CD14-positive monocyte (primary cell): ENCODE measurements around the gene ABCB6. TPM values are rescaled to one million over a fixed set of nuclear protein-coding genes. Genes with fewer than 3 reads are reported as not detected.

ENCODE experiments used
- DNase-seq, 3 donors: peaks; one replicate each; pipeline ENCODE4 v3.0.0-alpha.2; 2011 to 2022
- H2AFZ ChIP-seq: 2 replicates; pipeline ENCODE4 v1.6.0; 2012; ENCODE audit warnings: mild to moderate bottlenecking, low read depth, low read length, inconsistent platforms; ENCODE audit not compliant: insufficient read depth, poor library complexity, severe bottlenecking
- H3K27ac ChIP-seq, 2 donors: 1 replicate in 1 of 2; 2 replicates in 1 of 2; pipeline ENCODE4 v1.5.1; 2012 to 2013; ENCODE audit warnings: low read length in 2 of 2, control low read depth in 1 of 2, inconsistent platforms in 1 of 2, low read depth in 1 of 2, mild to moderate bottlenecking in 1 of 2
- H3K27me3 ChIP-seq, 2 donors: one replicate each; pipeline versions ENCODE4 v1.6.0 to v1.6.1; 2011 to 2013; ENCODE audit warnings: low read length in 2 of 2; ENCODE audit not compliant: control insufficient read depth in 2 of 2, insufficient read depth in 2 of 2
- H3K36me3 ChIP-seq, 2 donors: replicated peaks in 1 of 2; 1 replicate in 1 of 2; 2 replicates in 1 of 2; pipeline versions ENCODE4 v1.5.1 to v1.6.1; 2012 to 2013; ENCODE audit warnings: low read length in 2 of 2, control low read depth in 1 of 2, inconsistent platforms in 1 of 2, mild to moderate bottlenecking in 1 of 2; ENCODE audit not compliant: insufficient read depth in 2 of 2, control insufficient read depth in 1 of 2
- H3K4me1 ChIP-seq, 2 donors: 1 replicate in 1 of 2; 2 replicates in 1 of 2; pipeline versions ENCODE4 v1.5.1 to v1.6.1; 2012 to 2013; ENCODE audit warnings: low read length in 2 of 2, control low read depth in 1 of 2, inconsistent platforms in 1 of 2, mild to moderate bottlenecking in 1 of 2, moderate library complexity in 1 of 2; ENCODE audit not compliant: insufficient read depth in 2 of 2, control insufficient read depth in 1 of 2
- H3K4me2 ChIP-seq: replicated peaks from 2 replicates; pipeline ENCODE3; 2012; ENCODE audit warnings: low read length, moderate library complexity, mild to moderate bottlenecking; ENCODE audit not compliant: poor library complexity, severe bottlenecking; ENCODE audit errors: extremely low read depth
- H3K4me3 ChIP-seq, 3 experiments: fragments of 200-600 bp in 1 of 3; sonication (generic) in 1 of 3; replicated peaks in 1 of 3; 1 replicate in 2 of 3; 2 replicates in 1 of 3; pipeline ENCODE4 v1.5.1; 2011 to 2013; ENCODE audit warnings: low read length in 3 of 3, mild to moderate bottlenecking in 3 of 3, control low read depth in 2 of 3, low read depth in 2 of 3, inconsistent platforms in 1 of 3, moderate library complexity in 1 of 3
- H3K79me2 ChIP-seq: 2 replicates; pipeline ENCODE4 v1.6.0; 2012; ENCODE audit warnings: mild to moderate bottlenecking, control low read depth, inconsistent platforms, low read length, moderate library complexity; ENCODE audit not compliant: insufficient read depth
- H3K9ac ChIP-seq: 2 replicates; pipeline ENCODE4 v1.6.0; 2017; ENCODE audit warnings: low read length, mild to moderate bottlenecking; ENCODE audit not compliant: insufficient read depth, poor library complexity, severe bottlenecking
- H3K9me3 ChIP-seq, 2 donors: replicated peaks in 1 of 2; 1 replicate in 1 of 2; 2 replicates in 1 of 2; pipeline versions ENCODE4 v1.5.1 to v1.6.1; 2012 to 2013; ENCODE audit warnings: low read length in 2 of 2, control low read depth in 1 of 2; ENCODE audit not compliant: control insufficient read depth in 1 of 2, insufficient read depth in 1 of 2
- H4K20me1 ChIP-seq: 2 replicates; pipeline ENCODE4 v1.6.0; 2012; ENCODE audit warnings: mild to moderate bottlenecking, low read length, control low read depth, moderate library complexity; ENCODE audit not compliant: insufficient read depth
- H3K27ac Mint-ChIP-seq, 7 donors: one replicate each; pipeline ENCODE4 v1.8.0; 2020; ENCODE audit warnings: mild to moderate bottlenecking in 7 of 7, mixed read lengths in 7 of 7, moderate library complexity in 6 of 7, inconsistent platforms in 2 of 7
- H3K27me3 Mint-ChIP-seq, 3 donors: one replicate each; pipeline ENCODE4 v1.8.0; 2021 to 2022; ENCODE audit warnings: low read depth in 3 of 3, mild to moderate bottlenecking in 3 of 3, mixed read lengths in 3 of 3, moderate library complexity in 3 of 3, inconsistent platforms in 1 of 3
- H3K36me3 Mint-ChIP-seq, 2 donors: one replicate each; pipeline ENCODE4 v1.8.0; 2020; ENCODE audit warnings: mixed read lengths in 2 of 2, inconsistent platforms in 1 of 2, mild to moderate bottlenecking in 1 of 2
- H3K4me1 Mint-ChIP-seq: one replicate; pipeline ENCODE4 v1.8.0; 2020; ENCODE audit warnings: mild to moderate bottlenecking, mixed read lengths
- H3K4me3 Mint-ChIP-seq, 2 donors: one replicate each; pipeline ENCODE4 v1.8.0; 2020; ENCODE audit warnings: mild to moderate bottlenecking in 2 of 2, mixed read lengths in 2 of 2, moderate library complexity in 1 of 2
- H3K9me3 Mint-ChIP-seq, 7 donors: one replicate each; pipeline ENCODE4 v1.8.0; 2020 to 2022; ENCODE audit warnings: mixed read lengths in 7 of 7, mild to moderate bottlenecking in 6 of 7, moderate library complexity in 6 of 7, inconsistent platforms in 2 of 7
- CTCF ChIP-seq: fragments of 200-600 bp; IDR thresholded peaks from one replicate; pipeline ENCODE4 v1.8.0; 2022; ENCODE audit warnings: antibody characterized with exemption, mild to moderate bottlenecking
- whole genome bisulfite sequencing: methylation state at CpG from one replicate; pipeline ENCODE4 v1.1.5; 2013; ENCODE audit warnings: missing lambda C conversion rate; ENCODE audit not compliant: insufficient coverage; 5-methylcytosine and 5-hydroxymethylcytosine counted together
- intact Hi-C, 2 donors: fragments of 100-400 bp; cut with micrococcal nuclease; formaldehyde crosslinking; loops; one replicate each; pipeline versions ENCODE4 v1.15.0 to v1.15.1; 2023
- polyA plus RNA-seq, 3 donors: library from polyadenylated mRNA; depleted of rRNA in 1 of 3; unstranded in 2 of 3; stranded (reverse) in 1 of 3; fragments of 300-500 nt in 2 of 3; fragments of >200 nt in 1 of 3; fragmentation: Illumina TruSeq in 2 of 3; gene quantifications; 1 replicate in 2 of 3; 2 replicates in 1 of 3; pipeline ENCODE4 v1.2.3, GENCODE V29; 2012 to 2021

ABCB6 gene
- polyA plus RNA-seq, 3 donors = 0.28 to 4.8 (median 0.58) TPM

GRCh38 chr2:219248845-219249202 is 30.1 kb upstream of the ABCB6 start:
- Histone ChIP-seq H3K4me2 (peak overlapping the region; percentile 82), H3K4me3 (peak overlapping the region; percentile 19 to 96 (median 25)), H3K27me3 (no peaks in the 10 kb centered on the region), H2AFZ (no peak overlapping the region), H3K36me3 (peaks cover 19 to 35% of the 10 kb centered on the region in 2 donors), H3K27ac (peak overlapping the region; percentile 80 to 90), H3K9me3 (no peaks in the 10 kb centered on the region), H3K79me2 (peaks cover 85% of the 10 kb centered on the region), H3K4me1 (peaks cover 84 to 94% of the 10 kb centered on the region in 2 donors), H3K9ac (peak overlapping the region; percentile 50), H4K20me1 (peaks cover 30% of the 10 kb centered on the region)
- intact Hi-C loops = loop anchor here in 1 of 2 donors (2.0 kb wide), 1 partner anchor 18 kb away; no protein-coding TSS in a partner anchor
- no peaks in the 10 kb centered on the region for H3K9me3 Mint-ChIP-seq
- H3K27ac Mint-ChIP-seq = peak overlapping the region in 6 of 7 donors; percentile 84 to 95 (median 93)
- peaks cover 0 to 3% (median 0%) of the 10 kb centered on the region in 3 donors for H3K27me3 Mint-ChIP-seq
- peak overlapping the region; percentile 88 to 90 for H3K4me3 Mint-ChIP-seq
- peaks cover 77% of the 10 kb centered on the region for H3K4me1 Mint-ChIP-seq
- WGBS = 100% methylated on average over 1 of the region's 2 CpGs
- no peak for TF ChIP-seq CTCF
- H3K36me3 Mint-ChIP-seq = peaks cover 28 to 47% of the 10 kb centered on the region in 2 donors
- no peak for DNase-seq

GRCh38 chr2:219247678-219248642 is 29.2 kb upstream of the ABCB6 start:
- Histone ChIP-seq H3K9me3 (no peaks in the 10 kb centered on the region), H3K9ac (no peak overlapping the region), H3K4me2 (peak overlapping the region; percentile 15), H3K36me3 (peaks cover 19 to 35% of the 10 kb centered on the region in 2 donors), H3K4me1 (peaks cover 88 to 93% of the 10 kb centered on the region in 2 donors), H3K27ac (peak overlapping the region; percentile 34 to 90), H3K27me3 (no peaks in the 10 kb centered on the region), H3K4me3 (peak overlapping the region in 1 of 3 experiments; percentile 96), H2AFZ (no peak overlapping the region), H3K79me2 (peaks cover 76% of the 10 kb centered on the region), H4K20me1 (peaks cover 30% of the 10 kb centered on the region)
- TF ChIP-seq CTCF = no peak
- peaks cover 28 to 47% of the 10 kb centered on the region in 2 donors for H3K36me3 Mint-ChIP-seq
- peak in 2 of 3 donors; percentile 31 to 45 for DNase-seq
- intact Hi-C loops = loop anchor here in 1 of 2 donors (2.0 kb wide), 1 partner anchor 17 kb away; no protein-coding TSS in a partner anchor
- H3K9me3 Mint-ChIP-seq = no peaks in the 10 kb centered on the region
- peak overlapping the region in 1 of 2 donors; percentile 34 for H3K4me3 Mint-ChIP-seq
- H3K4me1 Mint-ChIP-seq = peaks cover 85% of the 10 kb centered on the region
- peak overlapping the region; percentile 46 to 80 (median 77) for H3K27ac Mint-ChIP-seq
- WGBS = 77% methylated on average over 5 of the region's 17 CpGs
- peaks cover 0 to 4% (median 1%) of the 10 kb centered on the region in 3 donors for H3K27me3 Mint-ChIP-seq
